HG02970 (cell line): ENCODE results near the gene TFPT.
"Not testable (repeated sequence)": the region's sequence is repeated elsewhere in the genome, so short reads cannot be mapped to it uniquely, and the experiment has no call there.

Source experiments
- ATAC-seq: cut with Tn5 transposase; IDR thresholded peaks from one replicate; pipeline ENCODE4 v1.9.1; 2021; ENCODE audit warnings: mild to moderate bottlenecking, moderate library complexity, moderate number of reproducible peaks; ENCODE audit not compliant: unreplicated experiment, low FRiP score

TFPT gene

DNA sequence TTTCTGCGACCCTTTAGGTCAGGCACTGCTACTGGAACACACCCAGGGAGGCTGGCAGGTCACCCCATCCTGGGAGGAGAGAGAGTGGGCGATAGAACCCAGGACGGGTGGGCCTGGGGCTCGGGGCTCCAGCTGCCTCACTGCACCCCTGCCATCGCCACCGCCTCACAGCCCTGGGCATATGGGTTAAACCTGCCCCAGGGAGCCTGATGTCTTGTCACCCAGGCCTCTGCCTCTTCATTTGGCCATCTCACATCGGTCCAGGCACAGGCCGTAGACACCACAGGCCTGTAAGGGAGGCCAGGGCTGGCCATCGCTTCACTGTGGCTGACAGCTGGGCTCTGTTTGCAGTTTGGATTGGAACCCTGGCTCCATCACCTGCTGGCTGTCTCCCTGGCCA, 10.3 kb upstream of the TFPT start:
- no peak for ATAC-seq

- ATAC-seq, result no peak
Measured at GRCh38 chr19:54124393-54124792, 8.9 kb upstream of the TFPT start.

- ATAC-seq, result no peak
Measured at GRCh38 chr19:54123682-54124081, 8.2 kb upstream of the TFPT start.

DNA sequence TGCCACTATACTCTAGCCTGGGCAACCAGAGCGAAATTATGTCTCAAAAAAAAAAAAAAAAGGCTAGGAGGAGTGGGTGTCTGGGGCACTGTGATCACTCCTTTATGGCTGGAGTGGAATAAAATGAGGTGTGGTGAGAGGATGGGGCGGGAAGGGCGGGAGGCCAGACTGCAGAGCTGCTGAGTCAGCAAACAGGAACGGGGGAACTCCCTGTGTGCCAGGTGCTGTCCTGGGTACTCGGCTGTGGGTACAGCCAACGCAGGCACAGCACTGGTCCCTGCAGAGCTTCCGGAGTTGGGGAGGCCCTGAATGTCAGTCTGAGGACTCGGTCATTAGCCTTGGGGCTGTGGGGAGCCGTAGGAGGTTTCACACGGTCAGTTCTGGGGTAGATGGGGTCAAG, 5.8 kb upstream of the TFPT start:
- no peak for ATAC-seq

GRCh38 chr19:54114340-54115108, 933 bp downstream of the TFPT start:
- ATAC-seq, result no peak

DNA sequence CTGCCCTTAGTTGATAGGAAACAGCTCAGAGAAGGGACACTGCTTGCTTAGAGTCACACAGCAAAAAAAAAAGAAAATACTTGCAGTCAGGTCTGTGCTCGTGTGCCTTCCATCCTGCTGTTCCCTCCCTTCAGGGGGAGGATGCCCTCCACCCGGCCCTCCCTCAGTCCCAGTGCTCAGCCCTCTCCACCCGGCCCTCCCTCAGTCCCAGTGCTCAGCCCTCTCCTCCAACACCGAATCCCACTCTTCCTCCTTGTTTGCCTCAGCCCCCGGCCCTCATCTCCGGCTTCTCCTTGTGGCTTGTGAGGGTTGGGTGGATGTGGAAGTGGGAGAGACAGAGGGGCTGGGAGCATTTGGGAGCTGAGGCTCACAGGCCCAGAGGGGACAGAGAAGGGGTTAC, 5.8 kb downstream of the TFPT start:
- ATAC-seq, result no peak

DNA sequence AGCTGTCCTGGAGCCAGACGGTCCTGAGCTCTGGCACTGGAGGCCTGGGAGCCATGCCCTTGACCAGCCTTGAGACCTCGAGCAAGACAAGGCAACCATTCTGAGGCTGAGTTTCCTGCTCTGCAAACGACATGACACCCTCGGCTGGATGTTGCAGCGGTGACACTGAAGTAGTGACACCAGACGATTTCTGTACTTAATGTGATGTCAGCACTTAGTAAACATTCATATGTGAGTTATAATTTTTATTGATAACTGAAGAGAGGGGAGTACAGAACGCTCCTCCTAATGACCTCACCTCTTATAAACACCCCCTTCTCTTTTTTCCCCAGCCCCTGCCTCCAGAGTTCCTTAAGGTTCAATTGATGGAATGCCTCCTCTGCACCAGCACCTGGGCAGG, 7.0 kb downstream of the TFPT start:
- ATAC-seq, result no peak

- ATAC-seq, result no peak
Measured at GRCh38 chr19:54107876-54108490, 7.5 kb downstream of the TFPT start.

- no peak for ATAC-seq
Measured at GRCh38 chr19:54106716-54107115, 8.7 kb downstream of the TFPT start.

DNA sequence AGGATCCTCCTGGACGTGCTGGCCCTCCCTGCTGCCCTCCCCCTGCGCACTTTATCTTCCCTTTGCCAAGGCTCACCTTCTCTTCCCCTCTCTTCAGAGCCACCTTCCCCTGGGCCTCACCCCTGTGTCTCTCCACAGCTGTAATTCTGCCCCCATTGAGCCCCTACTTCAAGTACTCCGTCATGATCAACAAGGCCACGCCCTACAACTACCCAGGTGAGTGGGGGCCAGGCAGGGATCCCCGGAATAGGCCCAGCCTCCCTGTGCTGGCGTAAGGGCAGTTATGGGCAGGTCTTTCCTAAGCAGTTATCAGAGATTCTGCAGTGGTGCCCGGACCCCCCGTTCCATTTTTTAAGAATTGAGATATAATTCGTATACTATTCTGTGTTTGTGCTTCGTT, 9.7 kb downstream of the TFPT start:
- no peak for ATAC-seq

DNA sequence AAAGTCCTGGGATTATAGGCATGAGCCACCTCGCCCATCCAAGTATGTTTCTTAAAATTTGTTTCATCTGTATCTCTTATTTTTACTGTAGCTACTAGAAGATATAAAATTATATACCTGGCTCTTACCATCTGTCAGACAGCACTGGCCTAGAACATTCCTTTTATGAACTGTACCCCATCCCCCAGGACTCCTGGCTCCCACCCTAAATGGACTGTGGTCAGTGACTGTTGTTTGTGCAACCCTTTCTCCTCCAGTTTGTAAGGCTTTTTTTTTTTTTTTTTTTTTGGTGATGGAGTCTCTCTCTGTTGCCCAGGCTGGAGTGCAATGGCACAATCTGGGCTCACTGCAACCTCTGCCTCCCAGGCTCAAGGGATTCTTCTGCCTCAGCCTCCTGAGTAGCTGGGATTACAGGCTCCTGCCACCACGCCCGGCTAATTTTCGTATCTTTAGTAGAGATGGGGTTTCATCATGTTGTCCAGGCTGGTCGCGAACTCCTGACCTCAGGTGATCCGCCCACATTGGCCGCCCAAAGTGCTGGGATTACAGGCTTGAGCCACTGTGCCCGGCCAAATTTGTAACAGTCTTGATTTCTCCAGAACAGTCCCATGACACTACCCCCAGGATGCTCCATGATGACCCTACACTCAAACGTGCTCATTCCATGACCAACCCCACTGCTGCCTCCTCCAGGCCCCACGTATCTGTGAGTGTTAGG, 10.3 kb downstream of the TFPT start:
- no peak for ATAC-seq

DNA sequence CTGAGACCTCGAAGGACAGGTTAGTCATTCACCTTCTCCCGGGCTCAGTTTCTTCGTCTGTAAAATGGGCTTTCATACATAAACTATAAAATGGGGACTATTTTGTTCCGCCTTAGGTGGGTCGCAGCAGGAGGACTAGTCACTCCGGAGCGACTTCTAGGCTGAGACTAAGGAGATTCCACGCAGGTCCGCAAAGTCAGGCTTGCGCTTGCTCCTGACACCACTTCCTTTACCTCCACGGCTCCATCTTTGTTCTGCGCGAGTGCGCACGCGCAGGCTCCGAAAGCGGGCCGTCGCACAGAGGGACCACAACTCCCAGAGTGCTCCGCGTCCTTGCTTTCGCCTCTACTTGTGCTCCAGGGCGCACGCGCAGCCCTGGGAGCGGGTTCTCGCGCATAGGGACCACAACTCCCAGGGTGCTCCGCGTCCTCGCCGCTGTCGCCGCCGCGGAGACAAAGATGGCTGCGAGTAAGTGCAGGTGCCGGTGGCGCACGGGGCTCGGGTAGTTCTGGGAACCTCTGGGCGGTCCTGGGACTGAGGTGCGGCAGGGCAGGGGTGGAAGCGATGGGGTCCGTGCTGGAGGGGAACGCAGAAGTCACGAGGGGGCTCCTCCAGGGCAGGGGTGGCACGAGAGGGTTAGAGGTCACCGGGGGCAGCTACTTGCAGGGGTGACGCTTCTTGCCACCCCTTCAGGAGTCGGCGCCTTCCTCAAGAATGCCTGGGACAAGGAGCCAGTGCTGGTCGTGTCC, 12.9 kb downstream of the TFPT start, which contains the start of gene NDUFA3:
Gene NDUFA3, plus strand, starts transcription at position 435 of the 749 bp plus-strand sequence. Its CDS starts 24 bp downstream, at position 459.
- ATAC-seq, result peak; percentile 96

DNA sequence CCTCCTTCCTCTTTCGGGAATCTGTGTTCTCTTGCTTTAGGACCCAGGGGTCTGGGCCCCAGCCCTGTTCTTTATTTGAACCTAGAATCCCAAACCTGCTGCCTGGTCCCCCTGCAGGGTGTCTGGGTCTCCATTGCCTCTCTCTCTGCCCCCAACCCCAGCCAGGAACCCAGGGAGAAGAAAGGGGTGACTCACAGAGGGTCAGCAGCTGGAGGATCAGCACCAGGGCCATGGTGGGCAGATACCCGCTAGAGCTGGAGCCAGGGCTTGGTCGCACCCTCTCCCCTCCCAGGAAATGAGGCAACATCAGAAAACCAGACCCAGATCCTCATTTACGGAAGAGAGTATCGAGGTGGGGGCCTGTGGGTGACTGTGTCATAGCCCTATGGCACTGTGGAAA, 14.9 kb downstream of the TFPT start, which contains the start of gene OSCAR:
Gene OSCAR, minus strand, starts transcription at position 243 of the 400 bp plus-strand sequence. Its CDS starts 11 bp downstream, at position 232.
- no peak for ATAC-seq

DNA sequence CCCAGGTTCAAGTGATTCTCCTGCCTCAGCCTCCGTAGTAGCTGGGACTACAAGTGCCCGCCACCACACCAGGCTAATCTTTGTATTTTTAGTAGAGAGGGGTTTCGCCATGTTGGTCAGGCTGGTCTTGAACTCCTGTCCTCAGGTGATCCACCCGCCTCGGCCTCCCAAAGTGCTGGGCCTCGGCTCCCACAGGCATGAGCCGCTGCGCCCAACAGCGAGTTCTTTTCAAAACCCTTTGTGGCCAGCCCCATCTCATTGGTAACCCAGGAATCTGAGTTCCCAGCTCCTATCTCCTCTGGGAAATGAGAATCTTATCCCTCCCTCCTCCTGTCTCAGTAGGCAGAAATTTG, 15.6 kb downstream of the TFPT start:
- ATAC-seq, result not testable (repeated sequence)

GRCh38 chr19:54099190-54099902, 16.1 kb downstream of the TFPT start:
- no peak for ATAC-seq

GRCh38 chr19:54096617-54097106, 18.8 kb downstream of the TFPT start:
- ATAC-seq, result no peak

- ATAC-seq, result not testable (repeated sequence)
Measured at GRCh38 chr19:54095859-54096616, 19.4 kb downstream of the TFPT start.

GRCh38 chr19:54095136-54095858, 20.2 kb downstream of the TFPT start:
- ATAC-seq, result no peak
